ENCODE measurements around the gene ERVH48-1. TPM values are rescaled to one million over a fixed set of nuclear protein-coding genes. Genes with fewer than 3 reads are reported as not detected.

ERVH48-1 gene
- 0.19 TPM in 1 of 2 replicates, not detected in the other for total RNA-seq (ENCODE audit: low replicate concordance)

- H3F3A ChIP-seq (ENCODE audit: low read depth), result peaks cover 17% of the 10 kb centered on the region
- H3K4me3 ChIP-seq, result no peak within 1 kb of the TSS
- peak within 1 kb of the TSS; percentile 15 for H3K4me2 ChIP-seq
- H3K27me3 ChIP-seq, result no peaks in the 10 kb centered on the region
- H4K20me1 ChIP-seq (ENCODE audit: low read depth), result no peaks in the 10 kb centered on the region
- Mint-ChIP-seq H3K9me3 (no peaks in the 10 kb centered on the region), H3K36me3 (peaks cover 4% of the 10 kb centered on the region), H3K4me1 (peaks cover 14% of the 10 kb centered on the region), H3K4me3 (no peak within 1 kb of the TSS), H3K27ac (peak within 1 kb of the TSS; percentile 63), H3K27me3 (ENCODE audit: insufficient read depth, low read depth) (peaks cover 3% of the 10 kb centered on the region)
- H3K79me2 ChIP-seq (ENCODE audit: low read depth), result no peaks in the 10 kb centered on the region
- H3K9me3 ChIP-seq (ENCODE audit: low read depth), result no peaks in the 10 kb centered on the region
- no peaks in the 10 kb centered on the region for H3K36me3 ChIP-seq
- no peak for DNase-seq (ENCODE audit: low spot score)
- peak within 1 kb of the TSS; percentile 55 for H3K27ac ChIP-seq
- no peak within 1 kb of the TSS for H3K9ac ChIP-seq
- H3K4me1 ChIP-seq, result peaks cover 6% of the 10 kb centered on the region
- H2AFZ ChIP-seq (replicated peaks), result no peak within 1 kb of the TSS
- no peak for TF ChIP-seq CTCF (IDR thresholded peaks at IDR 0.05)
- no peak for TF ChIP-seq EZH2phosphoT487 (IDR thresholded peaks at IDR 0.05)
- TF ChIP-seq EZH2 (IDR thresholded peaks at IDR 0.05), result no peak
Observed at GRCh38 chr21:42925114-42925926, at the start of gene ERVH48-1. Gene ERVH48-1, minus strand, starts transcription at chr21:42925630. Its CDS starts 6,624 bp downstream, at chr21:42919006.

- TF ChIP-seq CTCF (IDR thresholded peaks at IDR 0.05) (no peak), EZH2phosphoT487 (IDR thresholded peaks at IDR 0.05) (no peak), EZH2 (IDR thresholded peaks at IDR 0.05) (no peak)
- peak within 1 kb of the TSS; percentile 90 for H3K4me3 Mint-ChIP-seq
Observed at GRCh38 chr21:42973991-42974831, 48.8 kb upstream of the ERVH48-1 start, which contains the start of gene PKNOX1. Gene PKNOX1, plus strand, starts transcription at chr21:42974562. Its CDS starts 29,820 bp downstream, at chr21:43004382.

GRCh38 chr21:42973309-42973990 is 48.0 kb upstream of the ERVH48-1 start:
- DNase-seq (ENCODE audit: low spot score), result no peak
- Mint-ChIP-seq H3K27ac (no peak overlapping the region), H3K27me3 (ENCODE audit: insufficient read depth, low read depth) (peaks cover 8% of the 10 kb centered on the region), H3K4me3 (peak overlapping the region; percentile 72), H3K36me3 (peaks cover 17% of the 10 kb centered on the region), H3K9me3 (peaks cover 16% of the 10 kb centered on the region), H3K4me1 (peaks cover 11% of the 10 kb centered on the region)
- Histone ChIP-seq H3K4me3 (peak overlapping the region; percentile 46), H2AFZ (replicated peaks) (peak overlapping the region; percentile 97), H3K36me3 (no peaks in the 10 kb centered on the region), H3K4me2 (peak overlapping the region; percentile 92), H3K27ac (no peak overlapping the region), H3K79me2 (ENCODE audit: low read depth) (peaks cover 33% of the 10 kb centered on the region), H3K9me3 (ENCODE audit: low read depth) (no peaks in the 10 kb centered on the region), H3K27me3 (no peaks in the 10 kb centered on the region), H3K4me1 (peaks cover 12% of the 10 kb centered on the region), H4K20me1 (ENCODE audit: low read depth) (peaks cover 4% of the 10 kb centered on the region), H3F3A (ENCODE audit: low read depth) (peaks cover 29% of the 10 kb centered on the region), H3K9ac (no peak overlapping the region)
- TF ChIP-seq EZH2 (IDR thresholded peaks at IDR 0.05) (no peak), EZH2phosphoT487 (IDR thresholded peaks at IDR 0.05) (no peak), CTCF (IDR thresholded peaks at IDR 0.05) (no peak)

More at GRCh38 chr21:42973991-42974831, 48.8 kb upstream of the ERVH48-1 start, which contains the start of gene PKNOX1:
- peaks cover 36% of the 10 kb centered on the region for H3F3A ChIP-seq (ENCODE audit: low read depth)
- H3K36me3 Mint-ChIP-seq, result peaks cover 25% of the 10 kb centered on the region
- H3K27me3 Mint-ChIP-seq (ENCODE audit: insufficient read depth, low read depth), result peaks cover 5% of the 10 kb centered on the region
- peaks cover 11% of the 10 kb centered on the region for H3K4me1 Mint-ChIP-seq
- peaks cover 40% of the 10 kb centered on the region for H3K79me2 ChIP-seq (ENCODE audit: low read depth)
- H3K4me3 ChIP-seq, result peak within 1 kb of the TSS; percentile 66
- peak; percentile 100 for DNase-seq (ENCODE audit: low spot score)
- H3K4me2 ChIP-seq, result peak within 1 kb of the TSS; percentile 92
- H2AFZ ChIP-seq (replicated peaks), result peak within 1 kb of the TSS; percentile 97
- no peaks in the 10 kb centered on the region for H3K36me3 ChIP-seq
- H4K20me1 ChIP-seq (ENCODE audit: low read depth), result peaks cover 4% of the 10 kb centered on the region
- no peaks in the 10 kb centered on the region for H3K27me3 ChIP-seq
- H3K9me3 Mint-ChIP-seq, result peaks cover 22% of the 10 kb centered on the region
- peak within 1 kb of the TSS; percentile 83 for H3K9ac ChIP-seq
- H3K27ac Mint-ChIP-seq, result peak within 1 kb of the TSS; percentile 94
- peak within 1 kb of the TSS; percentile 98 for H3K27ac ChIP-seq
- H3K9me3 ChIP-seq (ENCODE audit: low read depth), result no peaks in the 10 kb centered on the region
- peaks cover 12% of the 10 kb centered on the region for H3K4me1 ChIP-seq

Data from neural progenitor cell (in vitro differentiated cells).